Nephron (organoid): ENCODE data around the gene ABHD10.
A peak's percentile ranks its signal among the peaks of the same experiment; 100 is the strongest.

Experiments
- H3K27ac Mint-ChIP-seq, 3 experiments: 2 replicates each; pipeline ENCODE4 v1.8.0; 2020; ENCODE audit warnings: mixed read lengths in 3 of 3, mild to moderate bottlenecking in 2 of 3, moderate library complexity in 1 of 3
- H3K27me3 Mint-ChIP-seq: 2 replicates; pipeline ENCODE4 v1.8.0; 2021; ENCODE audit warnings: low read depth, mild to moderate bottlenecking, moderate library complexity, mixed read lengths
- H3K36me3 Mint-ChIP-seq: 2 replicates; pipeline ENCODE4 v1.8.0; 2020; ENCODE audit warnings: low read depth, mixed read lengths
- H3K4me1 Mint-ChIP-seq: 2 replicates; pipeline ENCODE4 v1.8.0; 2020; ENCODE audit warnings: mixed read lengths
- H3K4me3 Mint-ChIP-seq, 3 experiments: 2 replicates each; pipeline ENCODE4 v1.8.0; 2020; ENCODE audit warnings: mild to moderate bottlenecking in 3 of 3, mixed read lengths in 3 of 3, moderate library complexity in 2 of 3
- H3K9me3 Mint-ChIP-seq: 2 replicates; pipeline ENCODE4 v1.8.0; 2020; ENCODE audit warnings: mixed read lengths
- CTCF ChIP-seq, 3 experiments: fragments of 200-600 bp; sonication (generic); IDR thresholded peaks; one replicate each; pipeline ENCODE4 v1.5.0; 2021; ENCODE audit warnings: antibody characterized with exemption in 3 of 3; ENCODE audit not compliant: unreplicated experiment in 3 of 3

ABHD10 gene

GRCh38 chr3:112003321-112004080, 24.7 kb downstream of the ABHD10 start:
- H3K9me3 Mint-ChIP-seq: no peaks in the 10 kb centered on the region
- peaks cover 28% of the 10 kb centered on the region for H3K27me3 Mint-ChIP-seq
- H3K4me1 Mint-ChIP-seq: peaks cover 53% of the 10 kb centered on the region
- no peak for TF ChIP-seq CTCF (IDR thresholded peaks at IDR 0.05; ENCODE audit: unreplicated experiment in 3 of 3)
- no peak overlapping the region for H3K27ac Mint-ChIP-seq
- no peak overlapping the region for H3K4me3 Mint-ChIP-seq
- H3K36me3 Mint-ChIP-seq: peaks cover 5% of the 10 kb centered on the region

- no peak overlapping the region for H3K4me3 Mint-ChIP-seq
- H3K9me3 Mint-ChIP-seq: no peaks in the 10 kb centered on the region
- peaks cover 22% of the 10 kb centered on the region for H3K27me3 Mint-ChIP-seq
- no peak overlapping the region for H3K27ac Mint-ChIP-seq
- no peak for TF ChIP-seq CTCF (IDR thresholded peaks at IDR 0.05; ENCODE audit: unreplicated experiment in 3 of 3)
- H3K36me3 Mint-ChIP-seq: peaks cover 10% of the 10 kb centered on the region
- peaks cover 53% of the 10 kb centered on the region for H3K4me1 Mint-ChIP-seq
Measured at GRCh38 chr3:112004187-112004586, 25.4 kb downstream of the ABHD10 start.

GRCh38 chr3:112004669-112005068, 25.8 kb downstream of the ABHD10 start:
- peaks cover 10% of the 10 kb centered on the region for H3K36me3 Mint-ChIP-seq
- no peaks in the 10 kb centered on the region for H3K9me3 Mint-ChIP-seq
- TF ChIP-seq CTCF (IDR thresholded peaks at IDR 0.05; ENCODE audit: unreplicated experiment in 3 of 3): no peak
- peaks cover 54% of the 10 kb centered on the region for H3K4me1 Mint-ChIP-seq
- H3K27me3 Mint-ChIP-seq: peaks cover 17% of the 10 kb centered on the region
- H3K4me3 Mint-ChIP-seq: no peak overlapping the region
- H3K27ac Mint-ChIP-seq: no peak overlapping the region

GRCh38 chr3:112005091-112005672, 26.4 kb downstream of the ABHD10 start:
- TF ChIP-seq CTCF (IDR thresholded peaks at IDR 0.05; ENCODE audit: unreplicated experiment in 3 of 3): no peak
- H3K4me1 Mint-ChIP-seq: peaks cover 56% of the 10 kb centered on the region
- peaks cover 14% of the 10 kb centered on the region for H3K27me3 Mint-ChIP-seq
- no peaks in the 10 kb centered on the region for H3K9me3 Mint-ChIP-seq
- no peak overlapping the region for H3K4me3 Mint-ChIP-seq
- peaks cover 10% of the 10 kb centered on the region for H3K36me3 Mint-ChIP-seq
- no peak overlapping the region for H3K27ac Mint-ChIP-seq

GRCh38 chr3:112007633-112008032, 28.8 kb downstream of the ABHD10 start:
- Mint-ChIP-seq H3K27me3 (peaks cover 4% of the 10 kb centered on the region), H3K27ac (peak overlapping the region; percentile 24 to 77 (median 48)), H3K36me3 (peaks cover 10% of the 10 kb centered on the region), H3K4me3 (no peak overlapping the region), H3K9me3 (no peaks in the 10 kb centered on the region), H3K4me1 (peaks cover 58% of the 10 kb centered on the region)
- TF ChIP-seq CTCF (IDR thresholded peaks at IDR 0.05; ENCODE audit: unreplicated experiment in 3 of 3): no peak

- Mint-ChIP-seq H3K4me1 (peaks cover 56% of the 10 kb centered on the region), H3K27ac (peak overlapping the region in 2 of 3 experiments; percentile 54 to 66), H3K36me3 (peaks cover 10% of the 10 kb centered on the region), H3K27me3 (no peaks in the 10 kb centered on the region), H3K4me3 (no peak overlapping the region), H3K9me3 (no peaks in the 10 kb centered on the region)
- no peak for TF ChIP-seq CTCF (IDR thresholded peaks at IDR 0.05; ENCODE audit: unreplicated experiment in 3 of 3)
Measured at GRCh38 chr3:112009670-112010069, 30.8 kb downstream of the ABHD10 start.
